Astrocyte (in vitro differentiated cells and primary cell): Measurements from ENCODE around the gene ZNF469. TPM values are rescaled to one million over a fixed set of nuclear protein-coding genes. Genes with fewer than 3 reads are reported as not detected.

Experiments used
- DNase-seq: peaks from one replicate; pipeline ENCODE4 v3.0.0-alpha.2; 2010; ENCODE audit warnings: low read depth
- FAIRE-seq: peaks from 2 replicates; lab custom pipeline; 2011; peaks lifted over from hg19 to GRCh38; lab: Jason Lieb, UNC
- H2AFZ ChIP-seq: 2 replicates; pipeline ENCODE4 v1.6.0; 2012; ENCODE audit warnings: low read depth, low read length, inconsistent platforms
- H3K27ac ChIP-seq: 2 replicates; pipeline ENCODE4 v1.5.1; 2011; ENCODE audit warnings: low read depth, low read length, inconsistent platforms
- H3K27me3 ChIP-seq: 2 replicates; pipeline ENCODE4 v1.6.0; 2011; ENCODE audit warnings: low read length, inconsistent platforms; ENCODE audit not compliant: insufficient read depth
- H3K36me3 ChIP-seq: 2 replicates; pipeline ENCODE4 v1.5.1; 2011; ENCODE audit warnings: low read length, inconsistent platforms; ENCODE audit not compliant: insufficient read depth
- H3K4me1 ChIP-seq: 2 replicates; pipeline ENCODE4 v1.5.1; 2011; ENCODE audit warnings: low read length, inconsistent platforms; ENCODE audit not compliant: insufficient read depth
- H3K4me2 ChIP-seq: 2 replicates; pipeline ENCODE4 v1.6.0; 2012; ENCODE audit warnings: low read length, inconsistent platforms
- H3K4me3 ChIP-seq: 2 replicates; pipeline ENCODE4 v1.5.1; 2011; ENCODE audit warnings: low read depth, mild to moderate bottlenecking, low read length, inconsistent platforms; ENCODE audit not compliant: insufficient read depth
- H3K79me2 ChIP-seq: 2 replicates; pipeline ENCODE4 v1.6.0; 2012; ENCODE audit warnings: mild to moderate bottlenecking, low read length, inconsistent platforms; ENCODE audit not compliant: insufficient read depth
- H3K9ac ChIP-seq: 2 replicates; pipeline ENCODE4 v1.6.0; 2012; ENCODE audit warnings: mild to moderate bottlenecking, low read length, inconsistent platforms
- H3K9me3 ChIP-seq: 2 replicates; pipeline ENCODE4 v1.5.1; 2012; ENCODE audit warnings: low read depth, mild to moderate bottlenecking, low read length, inconsistent platforms; ENCODE audit not compliant: insufficient read depth
- H4K20me1 ChIP-seq: 2 replicates; pipeline ENCODE4 v1.6.0; 2012; ENCODE audit warnings: low read length, inconsistent platforms; ENCODE audit not compliant: insufficient read depth
- H3K27ac Mint-ChIP-seq: one replicate; pipeline ENCODE4 v1.8.0; 2021; ENCODE audit warnings: mild to moderate bottlenecking, mixed read lengths; ENCODE audit not compliant: unreplicated experiment
- H3K27me3 Mint-ChIP-seq: one replicate; pipeline ENCODE4 v1.8.0; 2021; ENCODE audit warnings: low read depth, mixed read lengths; ENCODE audit not compliant: unreplicated experiment
- H3K36me3 Mint-ChIP-seq: one replicate; pipeline ENCODE4 v1.8.0; 2021; ENCODE audit warnings: low read depth, mixed read lengths; ENCODE audit not compliant: unreplicated experiment
- H3K4me1 Mint-ChIP-seq: one replicate; pipeline ENCODE4 v1.8.0; 2021; ENCODE audit warnings: low read depth, mixed read lengths; ENCODE audit not compliant: unreplicated experiment
- H3K4me3 Mint-ChIP-seq: one replicate; pipeline ENCODE4 v1.8.0; 2021; ENCODE audit warnings: mild to moderate bottlenecking, moderate library complexity, mixed read lengths; ENCODE audit not compliant: unreplicated experiment
- H3K9me3 Mint-ChIP-seq: one replicate; pipeline ENCODE4 v1.8.0; 2021; ENCODE audit warnings: mild to moderate bottlenecking, mixed read lengths; ENCODE audit not compliant: unreplicated experiment
- CTCF ChIP-seq: IDR thresholded peaks from 2 replicates; pipeline ENCODE4 v1.5.1; 2011; ENCODE audit warnings: low read depth, mild to moderate bottlenecking, inconsistent platforms, low read length, moderate library complexity; ENCODE audit not compliant: insufficient read depth
- EZH2 ChIP-seq: IDR thresholded peaks from 2 replicates; pipeline ENCODE4 v1.6.1; 2012; ENCODE audit warnings: mild to moderate bottlenecking, low read length, inconsistent platforms; ENCODE audit not compliant: insufficient read depth
- total RNA-seq: library from RNA; stranded (reverse); gene quantifications from 2 replicates; pipeline ENCODE4 v1.2.1, GENCODE V29; 2021

ZNF469 gene
- total RNA-seq, 1 donor from 2014 or later: 17.7 TPM

- Histone ChIP-seq H3K9ac (peak overlapping the region; percentile 86), H2AFZ (no peak overlapping the region), H3K4me3 (no peak overlapping the region), H3K4me2 (no peak overlapping the region), H3K36me3 (no peaks in the 10 kb centered on the region), H3K27ac (peak overlapping the region; percentile 71), H3K9me3 (no peaks in the 10 kb centered on the region), H4K20me1 (peaks cover 28% of the 10 kb centered on the region), H3K79me2 (peaks cover 36% of the 10 kb centered on the region), H3K27me3 (no peaks in the 10 kb centered on the region), H3K4me1 (peaks cover 23% of the 10 kb centered on the region)
- H3K4me1 Mint-ChIP-seq: peaks cover 17% of the 10 kb centered on the region
- H3K9me3 Mint-ChIP-seq: peaks cover 4% of the 10 kb centered on the region
- H3K4me3 Mint-ChIP-seq: peak overlapping the region; percentile 90
- no peak for TF ChIP-seq EZH2
- TF ChIP-seq CTCF: no peak
- FAIRE-seq (no peak), DNase-seq (no peak)
- no peaks in the 10 kb centered on the region for H3K27me3 Mint-ChIP-seq
- H3K36me3 Mint-ChIP-seq: peaks cover 9% of the 10 kb centered on the region
- no peak overlapping the region for H3K27ac Mint-ChIP-seq
These were observed 823 bp upstream of the ZNF469 start for GRCh38 chr16:88381820-88382451.

GRCh38 chr16:88383401-88384221 lies 852 bp downstream of the ZNF469 start:
- Histone ChIP-seq H3K4me1 (peaks cover 32% of the 10 kb centered on the region), H3K9me3 (no peaks in the 10 kb centered on the region), H2AFZ (peak overlapping the region; percentile 50), H3K79me2 (peaks cover 52% of the 10 kb centered on the region), H4K20me1 (peaks cover 42% of the 10 kb centered on the region), H3K4me3 (peak overlapping the region; percentile 74), H3K27ac (peak overlapping the region; percentile 71), H3K27me3 (no peaks in the 10 kb centered on the region), H3K4me2 (peak overlapping the region; percentile 90), H3K36me3 (no peaks in the 10 kb centered on the region), H3K9ac (peak overlapping the region; percentile 86)
- Mint-ChIP-seq H3K4me1 (peaks cover 11% of the 10 kb centered on the region), H3K4me3 (peak overlapping the region; percentile 88), H3K9me3 (peaks cover 4% of the 10 kb centered on the region), H3K36me3 (peaks cover 9% of the 10 kb centered on the region), H3K27me3 (no peaks in the 10 kb centered on the region), H3K27ac (peak overlapping the region; percentile 88)
- DNase-seq: peak; percentile 27
- FAIRE-seq: no peak
- no peak for TF ChIP-seq EZH2
- peak; percentile 15 for TF ChIP-seq CTCF
